GM06990 (cell line): ENCODE measurements around the gene NEU3.
"Not testable (repeated sequence)": the region's sequence is repeated elsewhere in the genome, so short reads cannot be mapped to it uniquely, and the experiment has no call there.

Source experiments
- DNase-seq: peaks from one replicate; pipeline ENCODE4 v3.0.0-alpha.2; 2011; ENCODE audit not compliant: insufficient read length; ENCODE audit errors: extremely low read depth
- H3K27me3 ChIP-seq: replicated peaks from 2 replicates; pipeline ENCODE4 v1.6.0; 2011; ENCODE audit warnings: low read length; ENCODE audit not compliant: control insufficient read depth, insufficient read depth
- H3K36me3 ChIP-seq: 2 replicates; pipeline ENCODE4 v1.5.1; 2011; ENCODE audit warnings: low read length; ENCODE audit not compliant: control insufficient read depth, insufficient read depth
- H3K4me3 ChIP-seq: replicated peaks from 2 replicates; pipeline ENCODE4 v1.5.1; 2011; ENCODE audit warnings: low read depth, mild to moderate bottlenecking, control low read depth, low read length
- CTCF ChIP-seq: IDR thresholded peaks from 2 replicates; pipeline ENCODE4 v1.5.1; 2011; ENCODE audit warnings: low read length, control low read depth, mild to moderate bottlenecking, inconsistent platforms; ENCODE audit not compliant: insufficient read depth, poor library complexity, severe bottlenecking

NEU3 gene

DNA sequence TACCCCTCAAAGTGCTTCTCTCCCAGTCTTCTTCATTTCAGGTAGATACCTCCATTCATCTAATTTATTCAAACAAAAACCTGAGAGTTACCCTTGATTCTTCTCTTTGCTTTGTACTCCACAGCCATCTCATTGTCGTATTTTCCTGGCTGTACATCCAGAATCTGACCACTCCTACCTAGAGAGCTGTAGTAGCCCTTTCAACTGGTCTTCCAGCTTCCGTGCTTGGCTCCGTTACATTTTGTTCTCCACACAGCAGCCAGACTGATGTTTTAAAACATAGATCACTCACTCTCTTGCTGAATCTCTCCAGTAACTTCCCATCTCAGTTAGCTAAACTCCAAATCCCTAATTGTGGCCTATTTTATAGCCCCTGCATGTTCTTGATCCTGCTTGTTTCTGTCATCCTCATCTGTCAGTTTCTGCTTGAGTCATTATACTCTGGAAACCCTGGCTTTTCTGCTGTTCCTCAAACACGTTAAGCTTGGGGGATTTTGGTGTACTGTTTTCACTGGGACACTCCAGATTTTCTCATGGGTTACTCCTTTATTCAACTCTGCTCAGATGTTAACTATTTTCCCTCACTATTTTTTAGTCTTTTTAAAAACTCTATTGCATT is 32.2 kb upstream of the NEU3 start:
- DNase-seq: no peak
- Histone ChIP-seq H3K27me3 (no peaks in the 10 kb centered on the region), H3K4me3 (no peak overlapping the region), H3K36me3 (peaks cover 4% of the 10 kb centered on the region)
- no peak for TF ChIP-seq CTCF

- H3K4me3 ChIP-seq: no peak overlapping the region
- no peak for DNase-seq
- no peak for TF ChIP-seq CTCF
- H3K27me3 ChIP-seq: no peaks in the 10 kb centered on the region
- peaks cover 4% of the 10 kb centered on the region for H3K36me3 ChIP-seq
Measured at GRCh38 chr11:74957937-74958629, 30.6 kb upstream of the NEU3 start.

DNA sequence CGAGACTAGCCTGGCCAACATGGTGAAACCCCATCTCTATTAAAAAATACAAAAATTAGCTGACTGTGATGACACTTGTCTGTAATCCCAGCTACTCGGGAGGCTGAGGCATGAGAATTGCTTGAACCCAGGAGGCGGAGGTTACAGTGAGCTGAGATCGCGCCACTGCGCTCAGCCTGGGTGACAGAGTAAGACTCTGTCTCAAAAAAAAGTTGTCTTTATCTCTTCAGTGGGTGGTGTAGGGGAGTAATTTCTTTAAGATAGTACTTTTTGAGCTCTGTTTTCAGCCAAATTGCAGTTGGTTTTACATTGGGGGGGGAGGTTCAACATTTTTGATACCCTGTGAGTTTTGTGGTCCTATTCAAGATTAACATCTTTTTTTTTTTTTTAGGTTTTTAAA is 28.6 kb upstream of the NEU3 start:
- DNase-seq, H3K36me3 ChIP-seq, H3K27me3 ChIP-seq, H3K4me3 ChIP-seq: not testable (repeated sequence)

DNA sequence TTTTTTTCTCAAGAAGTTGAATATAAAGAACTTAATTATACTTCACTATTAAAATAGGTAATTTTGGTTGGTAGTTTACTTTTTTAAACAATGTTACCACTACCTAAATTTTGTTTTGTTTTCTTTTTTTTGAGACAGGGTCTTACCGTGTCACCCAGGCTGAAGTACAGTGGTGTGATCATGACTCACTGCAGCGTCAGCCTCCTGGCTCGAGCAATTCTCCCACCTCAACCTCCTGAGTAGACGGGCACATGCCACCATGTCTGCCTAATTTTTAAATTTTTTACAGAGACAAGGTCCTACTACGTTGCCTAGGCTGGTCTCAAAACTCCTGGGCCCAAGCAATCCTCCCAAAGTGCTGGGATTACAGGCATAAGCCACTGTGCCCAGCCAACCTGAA is 22.1 kb upstream of the NEU3 start:
- Histone ChIP-seq H3K4me3 (no peak overlapping the region), H3K36me3 (peaks cover 5% of the 10 kb centered on the region), H3K27me3 (no peaks in the 10 kb centered on the region)
- TF ChIP-seq CTCF: no peak
- no peak for DNase-seq

GRCh38 chr11:74970852-74971395 is 17.8 kb upstream of the NEU3 start:
- Histone ChIP-seq H3K4me3 (no peak overlapping the region), H3K27me3 (no peaks in the 10 kb centered on the region), H3K36me3 (peaks cover 17% of the 10 kb centered on the region)
- no peak for DNase-seq
- TF ChIP-seq CTCF: no peak

DNA sequence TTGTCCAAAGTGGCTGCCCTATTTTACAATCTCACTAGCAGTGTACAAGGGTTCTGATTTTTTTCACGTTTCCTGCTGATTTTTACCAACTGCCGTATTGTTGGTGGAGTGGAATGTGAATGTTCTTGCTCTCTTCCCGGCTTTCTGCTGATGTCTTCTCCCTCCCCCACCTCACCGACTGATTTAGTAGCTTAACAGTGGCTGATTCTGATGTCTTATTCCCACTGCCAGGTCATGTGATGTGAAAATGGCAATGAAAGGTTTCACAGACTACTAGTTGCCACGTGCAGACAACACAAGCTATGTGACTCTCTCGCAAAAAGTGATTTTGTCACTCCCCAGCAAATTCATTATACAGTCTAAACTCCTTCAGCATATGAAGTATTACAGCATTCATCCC is 17.3 kb upstream of the NEU3 start:
- no peak overlapping the region for H3K4me3 ChIP-seq
- no peak for TF ChIP-seq CTCF
- H3K36me3 ChIP-seq: peaks cover 18% of the 10 kb centered on the region
- no peak for DNase-seq
- no peaks in the 10 kb centered on the region for H3K27me3 ChIP-seq
